ENCODE data around the gene CLDN10.

The CLDN10 gene

GRCh38 chr13:95540888-95541287 lies 11.6 kb upstream of the CLDN10 start:
- Histone ChIP-seq H3K23ac (ENCODE audit: low read depth, low read length, poor library complexity) (no peak overlapping the region), H3K4me1 (ENCODE audit: control insufficient read depth in 2 of 2, insufficient read depth in 1 of 2, low read depth in 1 of 2, low read length in 2 of 2) (peaks cover 0 to 2% of the 10 kb centered on the region in 2 donors), H2BK5ac (ENCODE audit: low read length) (no peak overlapping the region), H2AK5ac (ENCODE audit: low read depth, low read length) (no peak overlapping the region), H3K36me3 (replicated peaks in 1 of 2; ENCODE audit: control insufficient read depth in 2 of 2, insufficient read depth in 2 of 2, low read length in 2 of 2) (no peaks in the 10 kb centered on the region), H3K4me3 (ENCODE audit: low read length in 2 of 2) (no peak overlapping the region), H2AFZ (ENCODE audit: low read length) (peak overlapping the region; percentile 64), H3K27ac (replicated peaks; ENCODE audit: low read length) (no peak overlapping the region), H4K91ac (ENCODE audit: low read depth, low read length, poor library complexity) (no peak overlapping the region), H3K14ac (ENCODE audit: low read length) (no peak overlapping the region), H3K9ac (ENCODE audit: low read depth, low read length, poor library complexity) (no peak overlapping the region), H3K4me2 (ENCODE audit: insufficient read depth, low read length, poor library complexity, severe bottlenecking) (no peak overlapping the region), H3K27me3 (ENCODE audit: control insufficient read depth in 3 of 3, insufficient read depth in 3 of 3, low read depth in 1 of 3, low read length in 3 of 3) (no peaks in the 10 kb centered on the region), H4K8ac (ENCODE audit: low read depth, low read length) (no peak overlapping the region), H2BK12ac (ENCODE audit: low read length) (no peak overlapping the region), H2BK15ac (ENCODE audit: low read length) (no peak overlapping the region), H3K79me1 (ENCODE audit: low read depth, low read length) (no peaks in the 10 kb centered on the region), H2BK120ac (ENCODE audit: low read depth, low read length) (no peak overlapping the region), H3K4ac (ENCODE audit: low read length) (no peak overlapping the region), H3K9me3 (replicated peaks in 1 of 2; ENCODE audit: control insufficient read depth in 2 of 2, insufficient read depth in 1 of 2, low read depth in 1 of 2, low read length in 2 of 2) (no peaks in the 10 kb centered on the region), H3K18ac (ENCODE audit: low read length) (no peak overlapping the region)
- DNase-seq (ENCODE audit: low spot score): no peak
- WGBS, 2 donors (ENCODE audit: extremely low coverage in 2 of 2, insufficient read length in 2 of 2, insufficient replicate concordance in 1 of 2): no CpG with 5 or more reads among the region's 6 CpGs

- Histone ChIP-seq H2AFZ (ENCODE audit: low read length) (peak overlapping the region; percentile 64), H3K4me2 (ENCODE audit: insufficient read depth, low read length, poor library complexity, severe bottlenecking) (no peak overlapping the region), H4K91ac (ENCODE audit: low read depth, low read length, poor library complexity) (no peak overlapping the region), H3K18ac (ENCODE audit: low read length) (no peak overlapping the region), H3K9me3 (replicated peaks in 1 of 2; ENCODE audit: control insufficient read depth in 2 of 2, insufficient read depth in 1 of 2, low read depth in 1 of 2, low read length in 2 of 2) (no peaks in the 10 kb centered on the region), H2BK12ac (ENCODE audit: low read length) (no peak overlapping the region), H3K79me1 (ENCODE audit: low read depth, low read length) (no peaks in the 10 kb centered on the region), H2BK15ac (ENCODE audit: low read length) (no peak overlapping the region), H3K4me3 (ENCODE audit: low read length in 2 of 2) (no peak overlapping the region), H2BK5ac (ENCODE audit: low read length) (no peak overlapping the region), H3K27me3 (ENCODE audit: control insufficient read depth in 3 of 3, insufficient read depth in 3 of 3, low read depth in 1 of 3, low read length in 3 of 3) (peaks cover 0 to under 1% (median 0%) of the 10 kb centered on the region in 3 experiments), H2AK5ac (ENCODE audit: low read depth, low read length) (no peak overlapping the region), H3K4me1 (ENCODE audit: control insufficient read depth in 2 of 2, insufficient read depth in 1 of 2, low read depth in 1 of 2, low read length in 2 of 2) (peaks cover 0 to 2% of the 10 kb centered on the region in 2 donors), H3K4ac (ENCODE audit: low read length) (no peak overlapping the region), H3K27ac (replicated peaks; ENCODE audit: low read length) (no peak overlapping the region), H2BK120ac (ENCODE audit: low read depth, low read length) (no peak overlapping the region), H4K8ac (ENCODE audit: low read depth, low read length) (no peak overlapping the region), H3K36me3 (replicated peaks in 1 of 2; ENCODE audit: control insufficient read depth in 2 of 2, insufficient read depth in 2 of 2, low read length in 2 of 2) (no peaks in the 10 kb centered on the region), H3K14ac (ENCODE audit: low read length) (no peak overlapping the region), H3K9ac (ENCODE audit: low read depth, low read length, poor library complexity) (no peak overlapping the region), H3K23ac (ENCODE audit: low read depth, low read length, poor library complexity) (no peak overlapping the region)
- WGBS, 2 donors (ENCODE audit: extremely low coverage in 2 of 2, insufficient read length in 2 of 2, insufficient replicate concordance in 1 of 2): no CpG with 5 or more reads among the region's 2 CpGs
- no peak for DNase-seq (ENCODE audit: low spot score)
These were observed 11.2 kb upstream of the CLDN10 start for GRCh38 chr13:95541308-95541707.

- H2BK12ac ChIP-seq (ENCODE audit: low read length): no peak overlapping the region
- no peak overlapping the region for H2AFZ ChIP-seq (ENCODE audit: low read length)
These were observed 10.5 kb upstream of the CLDN10 start for GRCh38 chr13:95541911-95542474.

GRCh38 chr13:95544293-95544692 lies 8.2 kb upstream of the CLDN10 start:
- Histone ChIP-seq H3K9me3 (replicated peaks in 1 of 2; ENCODE audit: control insufficient read depth in 2 of 2, insufficient read depth in 1 of 2, low read depth in 1 of 2, low read length in 2 of 2) (no peaks in the 10 kb centered on the region), H3K14ac (ENCODE audit: low read length) (no peak overlapping the region), H3K23ac (ENCODE audit: low read depth, low read length, poor library complexity) (no peak overlapping the region), H4K8ac (ENCODE audit: low read depth, low read length) (no peak overlapping the region), H3K9ac (ENCODE audit: low read depth, low read length, poor library complexity) (no peak overlapping the region), H3K4ac (ENCODE audit: low read length) (no peak overlapping the region), H3K27ac (replicated peaks; ENCODE audit: low read length) (no peak overlapping the region), H2AK5ac (ENCODE audit: low read depth, low read length) (no peak overlapping the region), H3K79me1 (ENCODE audit: low read depth, low read length) (no peaks in the 10 kb centered on the region), H3K4me3 (ENCODE audit: low read length in 2 of 2) (no peak overlapping the region), H3K27me3 (ENCODE audit: control insufficient read depth in 3 of 3, insufficient read depth in 3 of 3, low read depth in 1 of 3, low read length in 3 of 3) (peaks cover 0 to 14% (median 0%) of the 10 kb centered on the region in 3 experiments), H2AFZ (ENCODE audit: low read length) (no peak overlapping the region), H2BK12ac (ENCODE audit: low read length) (no peak overlapping the region), H3K18ac (ENCODE audit: low read length) (no peak overlapping the region), H3K36me3 (replicated peaks in 1 of 2; ENCODE audit: control insufficient read depth in 2 of 2, insufficient read depth in 2 of 2, low read length in 2 of 2) (no peaks in the 10 kb centered on the region), H2BK5ac (ENCODE audit: low read length) (no peak overlapping the region), H2BK120ac (ENCODE audit: low read depth, low read length) (no peak overlapping the region), H2BK15ac (ENCODE audit: low read length) (no peak overlapping the region), H3K4me1 (ENCODE audit: control insufficient read depth in 2 of 2, insufficient read depth in 1 of 2, low read depth in 1 of 2, low read length in 2 of 2) (no peaks in the 10 kb centered on the region), H4K91ac (ENCODE audit: low read depth, low read length, poor library complexity) (no peak overlapping the region), H3K4me2 (ENCODE audit: insufficient read depth, low read length, poor library complexity, severe bottlenecking) (no peak overlapping the region)
- WGBS, 2 donors (ENCODE audit: extremely low coverage in 2 of 2, insufficient read length in 2 of 2, insufficient replicate concordance in 1 of 2): no CpG with 5 or more reads among the region's 2 CpGs
- no peak for DNase-seq (ENCODE audit: low spot score)

More at GRCh38 chr13:95541911-95542474, 10.5 kb upstream of the CLDN10 start:
- H3K4me3 ChIP-seq (ENCODE audit: low read length in 2 of 2): no peak overlapping the region
- no CpG with 5 or more reads among the region's 8 CpGs for WGBS, 2 donors (ENCODE audit: extremely low coverage in 2 of 2, insufficient read length in 2 of 2, insufficient replicate concordance in 1 of 2)
- H3K4me2 ChIP-seq (ENCODE audit: insufficient read depth, low read length, poor library complexity, severe bottlenecking): no peak overlapping the region
- H2BK120ac ChIP-seq (ENCODE audit: low read depth, low read length): no peak overlapping the region
- no peak overlapping the region for H3K9ac ChIP-seq (ENCODE audit: low read depth, low read length, poor library complexity)
- no peak overlapping the region for H4K91ac ChIP-seq (ENCODE audit: low read depth, low read length, poor library complexity)
- H2BK5ac ChIP-seq (ENCODE audit: low read length): no peak overlapping the region
- no peaks in the 10 kb centered on the region for H3K9me3 ChIP-seq (replicated peaks in 1 of 2; ENCODE audit: control insufficient read depth in 2 of 2, insufficient read depth in 1 of 2, low read depth in 1 of 2, low read length in 2 of 2)
- H3K36me3 ChIP-seq (replicated peaks in 1 of 2; ENCODE audit: control insufficient read depth in 2 of 2, insufficient read depth in 2 of 2, low read length in 2 of 2): no peaks in the 10 kb centered on the region
- H3K4ac ChIP-seq (ENCODE audit: low read length): no peak overlapping the region
- no peak overlapping the region for H3K18ac ChIP-seq (ENCODE audit: low read length)
- DNase-seq (ENCODE audit: low spot score): no peak
- no peak overlapping the region for H3K23ac ChIP-seq (ENCODE audit: low read depth, low read length, poor library complexity)
- no peaks in the 10 kb centered on the region for H3K79me1 ChIP-seq (ENCODE audit: low read depth, low read length)
- peaks cover 0 to 2% of the 10 kb centered on the region in 2 donors for H3K4me1 ChIP-seq (ENCODE audit: control insufficient read depth in 2 of 2, insufficient read depth in 1 of 2, low read depth in 1 of 2, low read length in 2 of 2)
- no peak overlapping the region for H4K8ac ChIP-seq (ENCODE audit: low read depth, low read length)
- H3K27me3 ChIP-seq (ENCODE audit: control insufficient read depth in 3 of 3, insufficient read depth in 3 of 3, low read depth in 1 of 3, low read length in 3 of 3): peaks cover 0 to 6% (median 0%) of the 10 kb centered on the region in 3 experiments
- H2AK5ac ChIP-seq (ENCODE audit: low read depth, low read length): no peak overlapping the region
- no peak overlapping the region for H2BK15ac ChIP-seq (ENCODE audit: low read length)
- H3K27ac ChIP-seq (replicated peaks; ENCODE audit: low read length): no peak overlapping the region
- H3K14ac ChIP-seq (ENCODE audit: low read length): no peak overlapping the region

All from neuronal stem cell (in vitro differentiated cells).